NCI-H2196 (cell line): Measurements from ENCODE around the gene FN3KRP.

Experiments
- DNase-seq: peaks from one replicate; lab custom pipeline; 2025; ENCODE audit not compliant: unreplicated experiment; lab: John Stamatoyannopoulos, UW

Gene FN3KRP

DNA sequence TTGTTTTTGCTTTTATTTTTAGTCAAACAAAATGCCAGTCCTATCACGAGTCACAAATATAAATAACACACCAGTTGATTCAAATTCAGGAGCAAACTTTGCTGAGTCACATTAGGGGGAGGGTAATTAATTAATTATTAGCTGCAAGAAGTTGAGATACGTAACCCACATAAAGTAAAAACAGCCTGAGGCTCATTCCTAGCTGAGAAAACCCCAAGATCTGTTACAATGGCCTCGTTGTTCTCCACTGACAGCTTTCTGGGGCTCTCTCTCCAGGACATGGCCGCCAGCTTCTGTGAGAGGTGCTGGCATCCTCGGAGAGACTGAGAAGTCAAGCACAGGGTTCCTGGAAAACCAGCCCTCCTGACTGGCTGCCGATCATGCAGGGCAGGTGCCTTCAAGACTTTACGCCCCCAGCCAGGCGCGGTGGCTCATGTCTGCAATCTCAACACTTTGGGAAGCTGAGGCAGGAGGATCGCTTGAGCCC lies 29.1 kb upstream of the FN3KRP start:
- no peak for DNase-seq

DNA sequence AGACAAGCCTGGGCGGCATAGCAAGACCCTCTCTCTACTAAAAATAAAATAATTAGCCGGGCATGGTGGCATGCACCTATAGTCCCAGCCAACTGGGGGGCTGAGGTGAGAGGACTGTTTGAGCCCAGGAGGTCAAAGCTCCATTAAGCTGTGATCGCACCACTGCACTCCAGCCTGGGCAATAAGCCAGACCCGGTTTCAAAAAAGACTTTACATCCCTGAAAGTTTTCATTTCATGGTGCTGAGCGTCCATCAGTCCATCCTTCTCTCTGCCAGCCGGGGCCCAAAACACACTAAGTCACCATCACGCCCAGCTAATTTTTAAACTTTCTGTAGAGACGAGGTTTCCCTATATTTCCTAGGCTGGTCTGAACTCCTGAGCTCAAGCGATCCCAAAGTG lies 28.6 kb upstream of the FN3KRP start:
- no peak for DNase-seq

DNA sequence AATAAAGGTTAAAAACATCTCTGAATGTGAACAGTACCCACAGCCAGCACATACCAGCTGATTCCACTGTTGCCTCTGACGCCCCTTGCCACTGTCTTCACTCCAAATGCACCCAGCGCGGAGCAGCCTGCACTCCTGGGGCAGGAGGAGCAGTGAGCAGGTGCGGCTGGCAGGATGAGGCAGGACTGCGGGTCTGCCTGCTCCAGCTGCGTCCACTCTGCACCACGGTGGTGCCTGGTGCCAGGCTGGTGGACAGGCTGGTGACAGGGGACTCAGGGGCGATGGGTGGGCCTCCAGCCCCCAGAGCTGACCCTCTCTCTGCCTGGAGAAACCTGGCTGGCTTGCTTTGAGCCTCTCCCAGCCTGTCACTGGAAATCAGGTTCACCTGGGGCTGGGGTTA lies 27.4 kb upstream of the FN3KRP start:
- DNase-seq, result no peak

DNA sequence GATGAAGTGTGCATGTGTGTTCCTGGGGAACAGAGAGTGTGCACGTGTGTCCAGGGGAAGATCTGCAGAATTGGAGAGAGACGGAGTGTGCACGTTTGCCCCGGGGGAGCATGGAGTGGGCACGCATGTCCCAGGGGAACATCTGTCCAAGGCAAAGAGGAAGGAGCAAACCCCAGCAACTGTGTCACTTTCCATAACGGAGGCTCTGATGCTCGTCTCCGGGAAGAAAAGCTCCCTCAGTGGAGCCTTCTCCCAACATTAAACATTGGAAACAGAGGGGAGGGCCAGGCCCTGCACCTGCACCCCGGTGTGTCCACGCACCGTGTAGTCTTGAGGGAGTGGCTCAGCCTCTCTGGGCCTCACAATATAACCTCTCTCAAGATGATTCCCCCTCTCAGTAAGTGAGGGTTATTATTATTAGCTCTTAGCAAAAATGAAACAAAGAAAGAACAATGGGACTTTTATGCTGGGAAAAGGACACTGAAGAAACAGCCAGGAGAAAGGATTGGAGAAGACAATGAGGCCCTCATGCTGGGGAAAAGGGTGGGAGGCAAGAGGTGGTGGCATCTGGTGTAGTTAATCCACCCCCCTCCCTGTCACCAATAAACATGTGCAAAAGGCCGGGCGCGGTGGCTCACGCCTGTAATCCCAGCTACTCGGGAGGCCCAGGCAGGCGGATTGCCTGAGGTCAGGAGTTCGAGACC lies 25.6 kb upstream of the FN3KRP start:
- DNase-seq, result no peak

DNA sequence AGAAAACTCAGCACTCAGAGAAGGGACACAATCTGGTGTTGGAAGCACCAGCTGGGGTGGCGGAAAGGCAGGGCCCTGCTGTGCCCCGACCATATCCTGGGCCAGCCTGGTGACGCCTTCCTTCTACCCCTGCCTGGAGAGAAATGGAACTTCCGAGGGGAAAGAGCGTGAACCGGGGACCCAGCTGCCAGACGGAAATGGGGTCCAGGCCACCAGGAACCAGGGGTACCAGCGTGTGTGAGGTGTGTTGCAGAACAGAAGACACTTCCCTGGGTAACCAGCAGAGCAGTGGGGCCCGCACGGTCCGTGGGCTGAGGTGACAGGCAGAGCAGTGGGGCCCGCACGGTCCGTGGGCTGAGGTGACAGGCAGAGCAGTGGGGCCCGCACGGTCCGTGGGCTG lies 24.8 kb upstream of the FN3KRP start:
- DNase-seq, result no peak

DNA sequence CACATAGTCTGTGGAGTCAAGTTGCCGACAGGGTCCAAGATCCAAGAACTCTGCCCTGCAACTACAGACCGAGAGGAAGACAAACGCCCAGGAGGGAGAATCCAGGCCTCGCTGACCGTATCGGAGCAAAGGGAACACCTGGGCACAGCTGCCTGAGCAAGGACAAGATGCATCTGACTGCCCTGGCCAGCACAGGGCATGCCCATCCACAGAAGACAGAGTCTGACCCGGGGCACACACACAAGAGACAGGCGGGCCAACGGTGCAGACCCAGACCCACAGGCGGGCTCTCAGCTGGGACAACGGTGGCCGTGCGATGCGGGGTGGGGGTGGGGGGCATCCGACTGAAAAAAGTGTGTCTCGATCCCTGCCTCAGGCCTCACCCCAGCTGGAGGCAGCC lies 24.2 kb upstream of the FN3KRP start:
- no peak for DNase-seq

DNA sequence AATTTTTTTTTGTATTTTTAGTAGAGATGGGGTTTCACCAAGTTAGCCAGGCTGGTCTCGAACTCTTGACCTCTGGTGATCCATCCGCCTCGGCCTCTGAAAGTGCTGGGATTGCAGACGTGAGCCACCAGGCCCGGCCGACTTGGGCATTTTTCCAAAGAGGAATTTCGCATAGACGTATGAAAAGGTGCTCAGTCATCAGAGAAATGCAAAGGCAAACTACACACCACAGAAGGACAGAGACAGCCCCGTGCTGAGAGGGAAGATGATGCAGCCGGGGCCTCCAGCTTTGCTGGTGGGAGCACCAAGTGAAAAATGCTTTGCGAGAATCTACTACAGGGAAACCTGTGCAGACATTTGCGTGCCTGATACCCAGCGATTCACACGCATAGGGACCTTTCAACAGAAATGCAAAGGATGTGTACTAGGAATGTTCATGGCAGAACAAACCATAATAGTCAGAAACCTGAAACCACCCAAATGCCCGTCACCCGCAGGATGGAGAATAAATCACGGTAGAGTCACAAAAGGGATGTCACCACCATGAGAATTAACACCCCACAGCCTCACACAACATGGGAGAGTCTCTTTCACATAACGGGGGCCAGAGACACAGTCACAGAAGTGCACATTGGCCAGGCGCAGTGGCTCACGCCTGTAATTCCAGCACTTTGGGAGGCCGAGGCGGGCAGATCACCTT lies 23.2 kb upstream of the FN3KRP start:
- no peak for DNase-seq

DNA sequence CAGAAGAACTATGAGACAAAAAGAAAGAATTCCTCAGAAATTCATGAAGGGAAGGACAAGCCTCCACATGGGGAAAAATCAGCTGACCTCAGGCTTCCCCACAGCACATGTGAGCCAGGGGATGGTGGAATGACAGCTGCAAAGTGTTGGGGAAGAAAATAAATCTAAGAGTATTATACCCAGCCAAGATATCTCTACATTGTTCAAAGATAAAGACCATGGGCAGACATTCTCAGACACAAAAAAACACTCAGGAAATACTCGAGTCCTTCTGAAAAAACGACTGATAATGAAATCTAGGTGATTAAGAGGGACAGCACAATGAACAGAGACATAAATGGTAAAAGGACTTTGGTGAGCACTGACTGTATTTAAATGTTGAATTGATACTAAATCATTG lies 21.9 kb upstream of the FN3KRP start:
- no peak for DNase-seq

DNA sequence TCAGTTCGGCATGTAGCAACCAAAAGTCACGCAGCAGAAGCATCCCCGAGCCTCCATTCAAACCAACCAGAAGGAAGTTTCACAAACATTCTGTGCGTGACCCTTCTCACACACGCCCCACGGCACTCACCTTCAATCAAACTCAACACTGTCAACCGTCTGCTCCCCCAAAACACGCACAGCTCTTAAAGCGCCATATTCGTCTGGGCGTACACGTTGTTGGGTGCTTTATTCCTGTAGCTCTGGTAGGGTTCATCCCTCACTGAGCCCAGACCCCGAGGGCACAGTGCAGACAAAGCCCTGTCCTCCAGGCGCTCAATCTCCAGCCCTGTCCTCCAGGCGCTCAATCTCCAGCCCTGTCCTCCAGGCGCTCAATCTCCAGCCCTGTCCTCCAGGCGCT lies 20.2 kb upstream of the FN3KRP start:
- no peak for DNase-seq

DNA sequence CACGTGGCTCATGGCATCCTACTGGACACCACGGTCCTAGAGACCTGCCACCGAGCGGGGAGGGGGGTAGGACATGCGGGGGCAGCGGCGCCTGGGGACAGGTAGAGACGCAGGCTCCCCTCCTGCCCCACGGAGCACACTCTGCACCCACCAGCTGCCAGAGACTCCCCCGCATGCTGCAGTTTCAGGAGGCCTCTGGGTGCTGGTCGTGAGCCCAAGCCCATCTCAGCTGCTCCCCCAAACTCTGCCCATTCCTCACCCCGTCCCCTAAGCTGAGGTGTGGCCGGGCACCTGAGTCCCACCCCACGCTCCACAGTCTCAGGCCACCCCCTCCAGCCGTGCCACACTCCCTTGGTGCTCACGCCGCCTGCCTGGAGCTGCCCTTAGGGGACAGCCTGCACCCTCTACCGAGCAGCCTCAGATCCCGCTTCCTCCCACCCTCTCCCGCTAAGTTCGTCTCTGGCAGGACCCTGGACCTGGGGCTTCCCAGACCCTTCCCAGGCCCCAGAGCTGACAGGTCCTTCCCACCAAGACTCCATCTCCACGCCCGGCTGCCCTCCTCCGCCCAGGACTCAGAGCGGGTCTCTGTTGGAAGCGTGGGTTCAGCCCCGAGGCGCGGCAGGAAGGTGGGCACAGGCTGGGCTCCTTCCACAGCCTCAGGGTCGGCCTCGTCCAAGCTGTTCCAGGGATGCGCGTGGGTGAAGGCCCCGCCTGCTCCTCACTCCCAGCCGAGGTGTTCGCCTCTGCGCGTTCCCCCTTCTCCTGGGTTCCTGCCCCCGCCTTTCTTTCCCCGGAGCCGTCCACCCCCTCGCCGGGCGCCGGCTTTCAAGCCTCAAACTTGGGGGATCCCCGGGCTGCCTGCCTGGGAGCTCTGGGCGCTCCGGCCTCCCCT lies 19.3 kb upstream of the FN3KRP start:
- DNase-seq, result no peak

DNA sequence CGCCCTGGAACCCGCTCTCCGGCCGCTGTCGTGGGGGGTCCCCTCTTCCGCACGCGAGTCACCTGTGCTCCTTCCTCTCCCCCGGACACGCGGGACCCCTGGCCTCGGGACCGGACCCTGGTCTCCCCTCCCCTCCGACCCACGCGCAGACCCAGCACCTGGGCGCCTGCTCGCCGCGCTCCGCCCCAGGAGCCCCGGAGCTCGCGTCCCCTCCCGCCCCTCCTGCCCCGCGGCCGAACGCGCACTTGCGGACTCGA lies 18.8 kb upstream of the FN3KRP start:
- no peak for DNase-seq

DNA sequence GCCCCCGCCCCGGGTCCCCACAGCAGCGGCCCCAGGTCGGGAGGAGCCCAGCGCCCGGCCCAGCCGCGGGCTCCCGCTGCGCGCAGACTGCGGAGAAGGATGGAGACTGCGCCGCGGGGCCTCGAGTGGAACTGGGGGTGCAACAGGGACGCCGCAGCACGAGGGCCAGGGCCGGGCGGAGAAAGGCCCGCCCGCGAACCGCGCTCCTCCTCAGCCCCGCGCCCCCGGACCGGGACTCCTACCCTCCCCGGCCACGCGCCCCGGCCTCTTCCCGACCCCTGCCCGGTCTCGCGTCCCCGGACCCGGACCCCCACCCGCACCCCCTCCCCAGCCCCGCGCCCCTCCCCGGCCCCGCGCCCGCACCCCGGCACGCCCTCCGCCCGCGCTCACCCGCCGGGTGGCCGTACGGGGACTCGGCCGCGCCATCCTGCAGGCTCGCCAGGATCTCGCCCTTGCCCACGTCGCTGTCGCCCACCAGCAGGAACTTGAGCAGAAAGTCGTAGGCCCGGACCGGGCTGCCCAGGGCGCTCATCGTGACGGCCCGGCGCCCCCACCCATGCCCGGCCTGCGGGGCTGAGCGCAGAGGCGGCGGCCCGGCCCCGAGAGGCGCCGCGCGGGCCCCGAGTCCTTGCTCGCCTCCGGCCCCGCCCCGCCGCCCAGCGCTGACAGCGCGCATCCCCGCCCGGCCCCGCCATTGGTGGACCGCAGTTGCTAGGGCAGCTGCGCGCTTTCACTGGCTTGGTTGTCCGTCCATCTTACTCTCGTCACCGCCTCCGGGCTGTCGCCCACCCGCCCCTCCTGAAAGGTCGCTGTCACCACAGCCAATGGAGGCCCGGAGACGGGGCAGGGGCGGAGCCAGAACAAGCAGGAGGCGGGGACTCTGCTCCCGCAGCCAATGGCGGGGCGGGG lies 18.2 kb upstream of the FN3KRP start, which contains the start of gene RAB40B:
Gene RAB40B, minus strand, starts transcription at position 634 of the 909 bp plus-strand sequence. Its CDS starts 102 bp downstream, at position 532.
- DNase-seq, result peak; percentile 100

DNA sequence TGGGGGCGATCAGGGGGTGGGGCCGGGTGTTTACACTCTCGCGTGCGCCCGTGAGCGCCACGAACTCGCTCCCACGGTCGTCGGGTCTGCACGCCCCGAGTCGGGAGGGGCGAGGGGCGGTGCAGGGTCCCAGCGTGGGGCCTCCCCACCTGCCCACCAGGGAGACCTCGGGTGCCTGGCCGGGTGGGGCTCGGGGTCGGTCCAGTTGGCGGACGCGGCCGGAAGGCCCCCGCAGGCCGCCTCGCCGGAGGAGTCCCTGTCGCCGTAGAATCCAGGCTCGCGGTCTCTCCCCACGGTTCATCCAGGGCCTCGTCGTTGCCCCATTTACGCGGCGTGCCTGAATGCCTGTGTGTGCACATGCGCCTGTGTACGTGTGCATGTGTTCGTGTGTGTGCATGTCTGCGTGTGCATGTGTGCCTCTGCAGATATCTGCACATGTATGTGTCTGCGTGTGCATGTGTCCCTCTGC lies 17.5 kb upstream of the FN3KRP start:
- peak; percentile 68 for DNase-seq

DNA sequence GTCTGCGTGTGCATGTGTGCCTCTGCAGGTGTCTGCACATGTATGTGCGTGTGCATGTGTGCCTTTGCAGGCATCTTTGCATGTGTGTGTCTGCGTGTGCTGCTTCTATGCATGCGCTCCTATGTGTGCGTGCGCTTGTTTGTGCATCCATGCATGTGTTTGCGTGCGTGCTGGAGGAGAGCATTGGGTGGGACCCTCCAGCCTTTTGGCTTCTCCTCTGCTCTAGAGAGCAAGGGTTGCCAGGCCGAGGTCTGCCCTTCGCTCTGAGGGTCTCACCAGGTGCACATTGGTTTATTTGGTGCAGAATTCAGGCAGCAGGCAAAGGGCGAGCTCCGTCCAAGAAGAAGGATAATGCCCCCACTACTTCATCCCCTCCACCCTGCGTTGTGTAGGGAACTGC lies 17.0 kb upstream of the FN3KRP start:
- DNase-seq, result no peak

DNA sequence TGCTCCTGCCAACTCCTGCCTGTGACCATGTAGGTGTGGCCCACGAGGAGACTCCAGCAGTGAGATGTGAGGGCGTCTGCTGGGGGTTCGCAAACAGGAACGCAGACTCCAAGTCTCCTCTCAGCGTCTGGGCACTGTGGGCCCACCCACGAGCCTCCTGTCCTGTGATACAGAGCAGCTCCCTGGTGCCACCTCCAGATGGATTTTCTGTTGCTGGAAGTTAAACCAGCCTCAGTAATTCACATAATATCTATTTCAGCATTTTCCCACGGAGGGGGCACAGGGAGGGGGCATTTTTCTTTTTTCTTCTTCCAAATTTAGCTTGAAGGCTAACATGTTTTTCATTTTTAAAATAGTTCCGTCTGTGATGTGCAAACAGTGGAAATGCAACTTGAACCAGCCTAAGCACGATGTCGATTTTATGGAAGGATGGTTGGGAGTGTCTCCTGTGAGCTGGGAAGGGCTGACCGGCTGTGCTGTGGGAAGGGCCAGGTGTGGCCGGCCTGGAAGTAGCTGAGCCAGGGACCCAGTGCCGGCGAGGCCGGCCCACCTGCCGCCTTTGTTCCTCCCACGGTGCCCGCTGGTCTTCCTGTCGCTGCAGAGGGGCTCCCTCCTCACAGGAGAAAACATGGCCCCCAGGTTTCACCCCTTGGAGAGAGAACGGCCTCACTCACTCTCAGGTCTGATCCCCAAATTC lies 14.1 kb upstream of the FN3KRP start:
- no peak for DNase-seq

DNA sequence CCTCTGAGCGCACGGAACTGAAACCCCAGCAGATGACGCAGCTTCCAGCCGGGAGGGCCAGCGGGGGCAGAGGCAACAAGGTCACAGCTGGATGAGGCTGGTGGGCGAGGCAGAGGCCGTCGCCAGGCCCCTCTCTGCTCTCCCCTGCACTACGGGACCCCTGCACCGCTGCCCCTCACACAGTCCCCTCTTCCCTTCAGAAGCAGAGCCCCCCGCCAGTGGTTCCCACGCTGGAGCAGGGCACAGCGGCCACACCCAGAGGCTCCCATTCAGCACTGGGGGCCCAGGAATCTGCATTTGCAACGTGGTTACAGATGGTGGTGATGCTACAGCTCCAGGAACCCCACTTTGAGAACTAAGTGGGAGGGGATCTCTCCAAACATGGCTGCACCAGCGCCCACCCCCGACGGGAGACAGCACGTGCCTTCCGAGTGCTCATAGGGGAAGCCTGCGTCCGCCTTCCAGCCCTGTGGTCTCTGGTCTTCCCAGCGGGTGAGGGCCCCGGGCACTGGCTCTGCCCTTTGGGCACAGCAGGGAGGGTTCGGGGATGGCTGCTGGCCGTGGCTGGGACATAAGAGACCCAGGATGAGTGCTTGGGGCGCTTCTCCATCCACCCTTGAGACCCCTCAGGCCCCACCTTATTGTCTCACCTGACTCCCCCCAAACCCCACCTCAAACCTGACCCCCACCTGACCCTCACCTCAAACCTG lies 13.3 kb upstream of the FN3KRP start:
- DNase-seq, result no peak

DNA sequence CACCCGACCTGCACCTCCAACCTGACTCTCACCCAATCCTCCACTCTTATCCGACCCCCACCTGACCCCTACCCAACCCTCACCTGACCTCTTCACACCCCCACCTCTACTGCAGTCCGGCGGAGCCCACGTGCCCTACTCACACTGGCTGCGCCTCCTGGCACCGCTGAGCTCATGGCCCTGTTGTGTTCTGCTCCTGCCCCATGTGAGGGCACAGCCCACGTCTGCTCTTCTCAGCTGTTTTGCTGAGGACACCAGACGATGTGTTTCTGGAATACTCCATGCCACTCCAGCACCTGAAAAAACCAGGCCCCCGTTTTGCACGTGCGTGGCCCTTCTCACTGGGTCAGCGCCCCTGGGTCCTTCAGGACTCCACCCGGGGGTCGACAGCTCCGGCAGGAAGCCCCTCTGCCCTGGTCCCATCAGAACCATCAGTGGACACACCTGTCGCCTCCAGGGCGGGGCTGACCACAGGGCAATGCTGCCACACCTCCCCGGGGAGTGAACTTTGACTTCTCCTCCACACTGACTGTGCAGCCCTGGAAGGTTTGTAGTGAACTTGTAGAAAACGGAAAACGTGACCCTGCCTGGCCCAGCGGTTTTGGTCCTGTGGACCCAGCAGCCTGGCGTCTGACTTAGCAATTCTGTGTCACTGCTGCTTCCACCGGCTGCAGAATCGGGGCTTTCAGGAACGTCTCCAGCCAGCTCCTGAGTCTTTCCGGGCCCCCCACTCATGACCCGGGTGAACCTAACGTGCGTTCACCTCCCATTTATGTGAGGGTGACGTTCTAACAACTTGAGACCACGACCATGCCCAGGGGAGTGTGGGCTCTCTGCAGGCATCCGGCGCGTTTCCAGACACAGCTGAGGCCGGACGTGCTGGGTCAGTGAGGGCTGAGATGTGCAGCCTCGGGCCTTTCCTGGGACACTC lies 12.3 kb upstream of the FN3KRP start:
- DNase-seq, result no peak

DNA sequence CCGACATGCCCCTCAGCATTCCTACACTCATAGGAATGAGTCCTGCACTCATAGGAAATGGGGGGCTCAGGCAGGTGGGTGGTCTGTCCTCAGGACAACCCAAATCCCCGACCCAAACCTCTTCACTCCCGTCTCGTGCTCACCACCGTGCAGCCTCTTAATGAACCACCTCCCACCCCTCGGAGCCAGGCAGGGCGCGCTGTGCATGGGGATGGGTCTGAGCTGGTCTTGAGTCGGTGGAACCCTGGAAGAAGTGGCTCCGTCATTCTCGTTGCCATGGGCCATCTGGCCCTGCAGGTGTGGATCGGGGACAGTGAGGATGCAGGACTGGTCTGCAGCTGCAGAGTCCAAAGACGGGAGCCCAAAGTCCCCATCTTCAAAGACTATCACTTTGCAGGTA lies 11.6 kb upstream of the FN3KRP start:
- no peak for DNase-seq
